ENCODE data around the gene ABCA7. TPM values are rescaled to one million over a fixed set of nuclear protein-coding genes. Genes with fewer than 3 reads are reported as not detected.
A peak's percentile ranks its signal among the peaks of the same experiment; 100 is the strongest.

The ABCA7 gene
- total RNA-seq, 1 experiment from 2014 or later, result 91.4 TPM

DNA sequence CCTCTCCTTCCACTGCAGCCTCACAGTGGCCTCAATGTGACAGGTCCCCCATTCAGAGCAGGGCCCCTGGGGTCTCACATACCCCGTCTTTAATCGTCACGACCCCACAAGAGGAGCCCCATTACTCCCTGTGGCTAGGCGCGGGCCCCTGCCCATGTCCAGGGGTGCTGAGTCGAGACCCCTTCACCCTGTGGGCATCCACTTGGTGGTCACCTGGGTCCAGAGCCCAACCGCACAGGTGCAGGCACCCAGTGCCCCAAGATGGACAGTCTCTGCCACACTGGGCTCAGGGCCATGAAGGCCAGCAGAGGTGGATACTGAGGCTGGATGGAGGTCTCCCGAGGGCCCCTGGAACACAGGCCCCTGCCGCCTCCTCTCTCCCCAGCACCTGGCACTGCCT is 22.0 kb upstream of the ABCA7 start:
- peak overlapping the region in 1 of 2 experiments; percentile 13; a peak in 2 of 4 replicates for H3K4me3 ChIP-seq (replicated peaks in 1 of 2; ENCODE audit: low read depth in 1 of 2, low read length in 2 of 2)
- POLR2A ChIA-PET, result no interaction called here
- peaks cover 3 to 16% of the 10 kb centered on the region in 2 experiments; a peak in 2 of 4 replicates for H3K36me3 ChIP-seq (ENCODE audit: control insufficient read depth in 1 of 2, insufficient read depth in 2 of 2, low read length in 2 of 2)

More for the DNA sequence above, 22.0 kb upstream of the ABCA7 start:
- TF ChIP-seq EZH2 (IDR thresholded peaks at IDR 0.05) (no peak), ZBTB33 (IDR thresholded peaks at IDR 0.05; ENCODE audit: extremely low read depth, insufficient replicate concordance, low read length) (no peak), ELF1 (IDR thresholded peaks at IDR 0.05; ENCODE audit: borderline replicate concordance, low read depth) (no peak), RAD21 (IDR thresholded peaks at IDR 0.05; ENCODE audit: low read depth) (no peak), TCF7L2 (IDR thresholded peaks at IDR 0.05; ENCODE audit: borderline replicate concordance, extremely low read depth, insufficient read depth, insufficient read length) (no peak), POLR2AphosphoS5 (IDR thresholded peaks at IDR 0.05; ENCODE audit: low read depth, low read length) (no peak), EGR1 (IDR thresholded peaks at IDR 0.05; ENCODE audit: low read depth) (no peak), CEBPB (IDR thresholded peaks at IDR 0.05; ENCODE audit: low read depth) (no peak), REST (IDR thresholded peaks at IDR 0.05; ENCODE audit: low read depth) (no peak), CTCF (IDR thresholded peaks at IDR 0.05 in 2 of 3, conservative IDR thresholded peaks at IDR 0.05 in 1 of 3; ENCODE audit: borderline replicate concordance in 1 of 3, insufficient read depth in 1 of 3, low read depth in 2 of 3, low read length in 2 of 3) (no peak)
- Histone ChIP-seq H3K9ac (ENCODE audit: low read length) (peak overlapping the region; percentile 99), H3K9me2 (ENCODE audit: insufficient read depth) (no peaks in the 10 kb centered on the region), H3K4me1 (ENCODE audit: control insufficient read depth in 1 of 2, insufficient read depth in 2 of 2, low read length in 2 of 2) (peaks cover 37 to 54% of the 10 kb centered on the region in 2 experiments), H3K4me2 (ENCODE audit: low read length) (peak overlapping the region; percentile 55), H3K9me3 (ENCODE audit: control insufficient read depth in 1 of 2, insufficient read depth in 1 of 2, low read depth in 1 of 2, low read length in 2 of 2) (no peaks in the 10 kb centered on the region), H3K79me2 (ENCODE audit: insufficient read depth, low read length) (peaks cover 80% of the 10 kb centered on the region), H3K27ac (ENCODE audit: low read depth, low read length) (peak overlapping the region; percentile 86), H3K27me3 (ENCODE audit: insufficient read depth, low read length) (no peaks in the 10 kb centered on the region), H4K20me1 (ENCODE audit: insufficient read depth) (no peaks in the 10 kb centered on the region; the same call in 1 of the 2 replicates), H2AFZ (ENCODE audit: low read depth, low read length, poor library complexity, severe bottlenecking) (no peak overlapping the region)
- BruUV-seq (replicated peaks), result no TSS peak
- ATAC-seq, result no peak
- intact Hi-C loops (cut with micrococcal nuclease), result no loop called here
- CTCF ChIA-PET, result no interaction called here
- RAD21 ChIA-PET (ENCODE audit: low non-redundant PET in 1 of 2, low total read pairs in 2 of 2, uncharacterized antibody in 2 of 2, unreplicated experiment in 2 of 2), result no interaction called here
- no peak for DNase-seq (ENCODE audit: low read depth, low spot score)

All from HCT116 (cell line).